MV-4-11 (cell line): Measurements from ENCODE around the gene SPRN.
A peak's percentile ranks its signal among the peaks of the same experiment; 100 is the strongest.
"Not testable (repeated sequence)": the region's sequence is repeated elsewhere in the genome, so short reads cannot be mapped to it uniquely, and the experiment has no call there.

Source experiments
- DNase-seq: peaks from one replicate; lab custom pipeline; 2025; lab: John Stamatoyannopoulos, UW

The SPRN gene

DNA sequence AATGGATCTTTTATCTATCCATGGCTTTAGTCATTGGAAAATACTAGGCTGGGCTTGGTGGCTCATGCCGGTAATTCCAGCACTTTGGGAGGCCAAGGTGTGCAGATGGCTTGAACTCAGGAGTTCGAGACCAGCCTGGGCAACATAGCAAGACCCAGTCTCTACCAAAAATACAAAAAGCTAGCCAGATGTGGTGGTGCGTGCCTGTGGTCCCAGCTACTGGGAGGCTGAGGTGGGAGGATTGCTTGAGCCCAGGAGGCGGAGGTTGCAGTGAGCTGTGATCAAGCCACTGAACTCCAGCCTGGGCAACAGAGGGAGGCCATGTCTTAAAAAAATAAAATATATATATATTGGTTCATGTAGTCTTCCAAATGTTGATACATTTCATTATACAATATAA, 37.5 kb downstream of the SPRN start:
- not testable (repeated sequence) for DNase-seq

DNA sequence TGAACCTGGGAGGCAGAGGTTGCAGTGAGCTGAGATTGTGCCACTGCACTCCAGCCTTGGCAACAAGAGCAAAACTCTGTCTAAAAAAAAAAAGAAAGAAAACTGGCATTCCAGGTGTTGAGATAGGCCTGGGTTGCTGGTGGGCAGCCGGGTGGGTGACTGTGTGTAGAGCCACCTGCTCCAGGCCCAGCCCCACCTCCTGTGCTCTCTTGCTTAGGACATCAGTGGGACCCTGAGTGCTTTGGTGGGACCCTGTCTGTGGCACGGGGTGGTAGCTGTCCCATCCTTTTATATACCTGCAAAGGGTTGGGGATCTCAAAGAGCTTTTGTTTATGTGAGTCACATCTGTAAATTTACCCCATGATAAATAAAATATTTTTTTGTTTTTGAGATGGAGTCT, 39.2 kb downstream of the SPRN start:
- no peak for DNase-seq

- DNase-seq, result no peak
Measured at GRCh38 chr10:133384071-133384470, 40.4 kb downstream of the SPRN start.

GRCh38 chr10:133383551-133383950, 40.9 kb downstream of the SPRN start:
- DNase-seq, result no peak

- DNase-seq, result no peak
Measured at GRCh38 chr10:133381036-133381435, 43.4 kb downstream of the SPRN start.

DNA sequence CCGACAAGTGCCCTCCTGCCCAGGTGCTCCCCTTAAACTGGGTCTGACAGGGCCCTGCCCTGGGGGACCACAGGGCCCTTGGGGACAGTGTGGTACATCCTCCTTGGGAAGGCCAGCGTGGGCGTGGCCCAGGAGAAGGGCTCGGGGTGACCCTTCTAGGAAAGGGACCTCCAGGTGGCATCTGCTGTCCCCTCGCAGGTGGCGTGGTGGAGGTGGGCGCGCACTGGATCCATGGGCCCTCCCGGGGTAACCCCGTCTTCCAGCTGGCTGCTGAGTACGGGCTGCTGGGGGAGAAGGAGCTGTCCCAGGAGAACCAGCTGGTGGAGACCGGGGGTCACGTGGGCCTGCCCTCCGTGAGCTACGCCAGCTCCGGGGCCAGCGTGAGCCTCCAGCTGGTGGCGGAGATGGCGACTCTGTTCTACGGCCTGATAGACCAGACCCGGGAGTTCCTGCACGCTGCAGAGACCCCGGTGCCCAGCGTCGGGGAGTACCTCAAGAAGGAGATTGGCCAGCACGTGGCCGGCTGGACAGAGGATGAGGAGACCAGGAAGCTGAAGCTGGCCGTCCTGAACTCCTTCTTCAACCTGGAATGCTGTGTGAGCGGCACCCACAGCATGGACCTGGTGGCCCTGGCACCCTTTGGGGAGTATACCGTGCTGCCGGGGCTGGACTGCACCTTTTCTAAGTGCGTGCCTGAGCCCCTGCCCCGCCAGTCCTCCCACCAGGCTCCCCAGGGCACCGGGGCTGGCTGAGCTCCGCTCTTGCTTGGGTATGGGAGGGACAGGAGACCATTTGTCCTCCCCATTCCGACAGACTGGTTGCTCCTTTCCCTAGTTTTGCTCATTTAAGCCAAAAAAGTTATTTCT, 44.4 kb downstream of the SPRN start:
- no peak for DNase-seq

GRCh38 chr10:133379152-133379800, 45.1 kb downstream of the SPRN start, which contains the start of gene PAOX:
Gene PAOX, plus strand, starts transcription at chr10:133379262. Its CDS starts 55 bp downstream, at chr10:133379317.
- DNase-seq, result no peak

GRCh38 chr10:133378251-133379096, 46.0 kb downstream of the SPRN start:
- peak; percentile 47 for DNase-seq

GRCh38 chr10:133377818-133378250, 46.6 kb downstream of the SPRN start:
- no peak for DNase-seq

- DNase-seq, result no peak
Measured at GRCh38 chr10:133377025-133377817, 47.2 kb downstream of the SPRN start.

- not testable (repeated sequence) for DNase-seq
Measured at GRCh38 chr10:133376183-133376582, 48.2 kb downstream of the SPRN start.

- no peak for DNase-seq
Measured at GRCh38 chr10:133375357-133376115, 48.9 kb downstream of the SPRN start.

GRCh38 chr10:133373174-133374090, 51.0 kb downstream of the SPRN start, which contains the start of gene ECHS1:
Gene ECHS1, minus strand, starts transcription at chr10:133373354. Its CDS starts 21 bp downstream, at chr10:133373333.
- peak; percentile 80 for DNase-seq

DNA sequence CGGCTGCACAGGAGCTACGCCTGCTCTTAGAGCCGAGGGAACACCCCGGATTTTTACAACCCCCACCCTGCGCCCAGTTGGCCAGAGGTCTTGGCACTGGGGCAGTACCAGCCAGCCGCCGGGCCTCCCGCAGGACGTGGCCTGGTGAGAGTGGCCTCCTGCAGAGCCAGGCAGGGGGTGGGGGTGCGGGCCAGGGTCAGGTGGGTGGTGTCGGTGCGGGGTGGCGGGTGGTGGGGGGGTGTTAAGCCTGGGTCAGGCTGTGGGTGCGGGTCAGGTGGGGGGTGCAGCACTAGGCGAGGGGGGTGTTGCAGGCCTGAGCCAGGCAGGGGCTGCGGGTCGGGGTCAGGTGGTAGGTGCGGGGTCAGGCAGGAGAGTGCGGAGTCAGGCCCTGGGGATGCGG, 51.9 kb downstream of the SPRN start:
- DNase-seq, result no peak
